CD14-positive monocyte (primary cell): Measurements from ENCODE around the gene SYNCRIP. TPM values are rescaled to one million over a fixed set of nuclear protein-coding genes. Genes with fewer than 3 reads are reported as not detected.

Experiments used
- DNase-seq, 3 donors: peaks; one replicate each; pipeline ENCODE4 v3.0.0-alpha.2; 2011 to 2022
- H2AFZ ChIP-seq: 2 replicates; pipeline ENCODE4 v1.6.0; 2012; ENCODE audit warnings: mild to moderate bottlenecking, low read depth, low read length, inconsistent platforms; ENCODE audit not compliant: insufficient read depth, poor library complexity, severe bottlenecking
- H3K27ac ChIP-seq, 2 donors: 1 replicate in 1 of 2; 2 replicates in 1 of 2; pipeline ENCODE4 v1.5.1; 2012 to 2013; ENCODE audit warnings: low read length in 2 of 2, control low read depth in 1 of 2, inconsistent platforms in 1 of 2, low read depth in 1 of 2, mild to moderate bottlenecking in 1 of 2
- H3K27me3 ChIP-seq, 2 donors: one replicate each; pipeline versions ENCODE4 v1.6.0 to v1.6.1; 2011 to 2013; ENCODE audit warnings: low read length in 2 of 2; ENCODE audit not compliant: control insufficient read depth in 2 of 2, insufficient read depth in 2 of 2
- H3K36me3 ChIP-seq, 2 donors: replicated peaks in 1 of 2; 1 replicate in 1 of 2; 2 replicates in 1 of 2; pipeline versions ENCODE4 v1.5.1 to v1.6.1; 2012 to 2013; ENCODE audit warnings: low read length in 2 of 2, control low read depth in 1 of 2, inconsistent platforms in 1 of 2, mild to moderate bottlenecking in 1 of 2; ENCODE audit not compliant: insufficient read depth in 2 of 2, control insufficient read depth in 1 of 2
- H3K4me1 ChIP-seq, 2 donors: 1 replicate in 1 of 2; 2 replicates in 1 of 2; pipeline versions ENCODE4 v1.5.1 to v1.6.1; 2012 to 2013; ENCODE audit warnings: low read length in 2 of 2, control low read depth in 1 of 2, inconsistent platforms in 1 of 2, mild to moderate bottlenecking in 1 of 2, moderate library complexity in 1 of 2; ENCODE audit not compliant: insufficient read depth in 2 of 2, control insufficient read depth in 1 of 2
- H3K4me2 ChIP-seq: replicated peaks from 2 replicates; pipeline ENCODE3; 2012; ENCODE audit warnings: low read length, moderate library complexity, mild to moderate bottlenecking; ENCODE audit not compliant: poor library complexity, severe bottlenecking; ENCODE audit errors: extremely low read depth
- H3K4me3 ChIP-seq, 3 experiments: fragments of 200-600 bp in 1 of 3; sonication (generic) in 1 of 3; replicated peaks in 1 of 3; 1 replicate in 2 of 3; 2 replicates in 1 of 3; pipeline ENCODE4 v1.5.1; 2011 to 2013; ENCODE audit warnings: low read length in 3 of 3, mild to moderate bottlenecking in 3 of 3, control low read depth in 2 of 3, low read depth in 2 of 3, inconsistent platforms in 1 of 3, moderate library complexity in 1 of 3
- H3K79me2 ChIP-seq: 2 replicates; pipeline ENCODE4 v1.6.0; 2012; ENCODE audit warnings: mild to moderate bottlenecking, control low read depth, inconsistent platforms, low read length, moderate library complexity; ENCODE audit not compliant: insufficient read depth
- H3K9ac ChIP-seq: 2 replicates; pipeline ENCODE4 v1.6.0; 2017; ENCODE audit warnings: low read length, mild to moderate bottlenecking; ENCODE audit not compliant: insufficient read depth, poor library complexity, severe bottlenecking
- H3K9me3 ChIP-seq, 2 donors: replicated peaks in 1 of 2; 1 replicate in 1 of 2; 2 replicates in 1 of 2; pipeline versions ENCODE4 v1.5.1 to v1.6.1; 2012 to 2013; ENCODE audit warnings: low read length in 2 of 2, control low read depth in 1 of 2; ENCODE audit not compliant: control insufficient read depth in 1 of 2, insufficient read depth in 1 of 2
- H4K20me1 ChIP-seq: 2 replicates; pipeline ENCODE4 v1.6.0; 2012; ENCODE audit warnings: mild to moderate bottlenecking, low read length, control low read depth, moderate library complexity; ENCODE audit not compliant: insufficient read depth
- H3K27ac Mint-ChIP-seq, 7 donors: one replicate each; pipeline ENCODE4 v1.8.0; 2020; ENCODE audit warnings: mild to moderate bottlenecking in 7 of 7, mixed read lengths in 7 of 7, moderate library complexity in 6 of 7, inconsistent platforms in 2 of 7
- H3K27me3 Mint-ChIP-seq, 3 donors: one replicate each; pipeline ENCODE4 v1.8.0; 2021 to 2022; ENCODE audit warnings: low read depth in 3 of 3, mild to moderate bottlenecking in 3 of 3, mixed read lengths in 3 of 3, moderate library complexity in 3 of 3, inconsistent platforms in 1 of 3
- H3K36me3 Mint-ChIP-seq, 2 donors: one replicate each; pipeline ENCODE4 v1.8.0; 2020; ENCODE audit warnings: mixed read lengths in 2 of 2, inconsistent platforms in 1 of 2, mild to moderate bottlenecking in 1 of 2
- H3K4me1 Mint-ChIP-seq: one replicate; pipeline ENCODE4 v1.8.0; 2020; ENCODE audit warnings: mild to moderate bottlenecking, mixed read lengths
- H3K4me3 Mint-ChIP-seq, 2 donors: one replicate each; pipeline ENCODE4 v1.8.0; 2020; ENCODE audit warnings: mild to moderate bottlenecking in 2 of 2, mixed read lengths in 2 of 2, moderate library complexity in 1 of 2
- H3K9me3 Mint-ChIP-seq, 7 donors: one replicate each; pipeline ENCODE4 v1.8.0; 2020 to 2022; ENCODE audit warnings: mixed read lengths in 7 of 7, mild to moderate bottlenecking in 6 of 7, moderate library complexity in 6 of 7, inconsistent platforms in 2 of 7
- WGBS: methylation state at CpG from one replicate; pipeline ENCODE4 v1.1.5; 2013; ENCODE audit warnings: missing lambda C conversion rate; ENCODE audit not compliant: insufficient coverage; 5-methylcytosine and 5-hydroxymethylcytosine counted together
- intact Hi-C, 2 donors: fragments of 100-400 bp; cut with micrococcal nuclease; formaldehyde crosslinking; loops; one replicate each; pipeline versions ENCODE4 v1.15.0 to v1.15.1; 2023
- polyA plus RNA-seq, 3 donors: library from polyadenylated mRNA; depleted of rRNA in 1 of 3; unstranded in 2 of 3; stranded (reverse) in 1 of 3; fragments of 300-500 nt in 2 of 3; fragments of >200 nt in 1 of 3; fragmentation: Illumina TruSeq in 2 of 3; gene quantifications; 1 replicate in 2 of 3; 2 replicates in 1 of 3; pipeline ENCODE4 v1.2.3, GENCODE V29; 2012 to 2021
- TF ChIP-seq, protein P1 (sequence below): fragments of 200-600 bp; IDR thresholded peaks from one replicate; pipeline ENCODE4 v1.8.0; 2022; ENCODE audit warnings: antibody characterized with exemption, mild to moderate bottlenecking

SYNCRIP gene
- polyA plus RNA-seq, 3 donors = 11.1 to 41.4 (median 36.6) TPM

DNA sequence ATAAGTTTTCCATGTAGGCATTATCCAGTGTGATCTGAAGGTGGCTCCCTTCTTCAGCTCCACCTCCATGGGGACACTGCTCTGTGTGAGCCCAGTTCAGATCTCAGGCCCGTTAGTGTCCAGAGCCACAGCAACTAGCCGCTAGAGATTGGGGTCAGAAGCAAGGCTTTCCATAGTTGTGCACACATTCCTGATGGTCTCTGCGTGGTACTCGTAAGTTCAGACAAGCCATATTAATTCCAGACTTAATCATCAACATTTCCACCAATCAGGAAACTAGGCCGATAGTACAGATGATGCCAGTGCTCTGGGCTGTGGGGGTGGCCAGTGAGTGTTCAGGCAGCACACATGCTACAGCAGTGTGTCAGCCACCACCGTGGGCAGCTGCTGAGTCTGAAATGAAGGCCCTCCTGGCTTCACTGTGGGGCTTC, 17.5 kb upstream of the SYNCRIP start:
- 91% methylated on average over 1 of the region's 6 CpGs for WGBS
- Histone ChIP-seq H3K27me3 (no peaks in the 10 kb centered on the region), H3K4me3 (no peak overlapping the region), H3K36me3 (no peaks in the 10 kb centered on the region), H3K79me2 (no peaks in the 10 kb centered on the region), H3K9ac (no peak overlapping the region), H3K27ac (no peak overlapping the region), H3K4me1 (no peaks in the 10 kb centered on the region), H3K9me3 (peaks cover 0 to 7% of the 10 kb centered on the region in 2 donors), H3K4me2 (no peak overlapping the region), H2AFZ (no peak overlapping the region), H4K20me1 (no peaks in the 10 kb centered on the region)
- no peak overlapping the region for H3K4me3 Mint-ChIP-seq
- no peak overlapping the region for H3K27ac Mint-ChIP-seq
- peaks cover 4 to 13% of the 10 kb centered on the region in 2 donors for H3K36me3 Mint-ChIP-seq
- intact Hi-C loops = no loop called here
- H3K4me1 Mint-ChIP-seq = no peaks in the 10 kb centered on the region
- TF ChIP-seq, protein P1, sequence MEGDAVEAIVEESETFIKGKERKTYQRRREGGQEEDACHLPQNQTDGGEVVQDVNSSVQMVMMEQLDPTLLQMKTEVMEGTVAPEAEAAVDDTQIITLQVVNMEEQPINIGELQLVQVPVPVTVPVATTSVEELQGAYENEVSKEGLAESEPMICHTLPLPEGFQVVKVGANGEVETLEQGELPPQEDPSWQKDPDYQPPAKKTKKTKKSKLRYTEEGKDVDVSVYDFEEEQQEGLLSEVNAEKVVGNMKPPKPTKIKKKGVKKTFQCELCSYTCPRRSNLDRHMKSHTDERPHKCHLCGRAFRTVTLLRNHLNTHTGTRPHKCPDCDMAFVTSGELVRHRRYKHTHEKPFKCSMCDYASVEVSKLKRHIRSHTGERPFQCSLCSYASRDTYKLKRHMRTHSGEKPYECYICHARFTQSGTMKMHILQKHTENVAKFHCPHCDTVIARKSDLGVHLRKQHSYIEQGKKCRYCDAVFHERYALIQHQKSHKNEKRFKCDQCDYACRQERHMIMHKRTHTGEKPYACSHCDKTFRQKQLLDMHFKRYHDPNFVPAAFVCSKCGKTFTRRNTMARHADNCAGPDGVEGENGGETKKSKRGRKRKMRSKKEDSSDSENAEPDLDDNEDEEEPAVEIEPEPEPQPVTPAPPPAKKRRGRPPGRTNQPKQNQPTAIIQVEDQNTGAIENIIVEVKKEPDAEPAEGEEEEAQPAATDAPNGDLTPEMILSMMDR = no peak
- DNase-seq = no peak
- H3K9me3 Mint-ChIP-seq = peaks cover 8 to 15% (median 11%) of the 10 kb centered on the region in 7 donors
- no peaks in the 10 kb centered on the region for H3K27me3 Mint-ChIP-seq

DNA sequence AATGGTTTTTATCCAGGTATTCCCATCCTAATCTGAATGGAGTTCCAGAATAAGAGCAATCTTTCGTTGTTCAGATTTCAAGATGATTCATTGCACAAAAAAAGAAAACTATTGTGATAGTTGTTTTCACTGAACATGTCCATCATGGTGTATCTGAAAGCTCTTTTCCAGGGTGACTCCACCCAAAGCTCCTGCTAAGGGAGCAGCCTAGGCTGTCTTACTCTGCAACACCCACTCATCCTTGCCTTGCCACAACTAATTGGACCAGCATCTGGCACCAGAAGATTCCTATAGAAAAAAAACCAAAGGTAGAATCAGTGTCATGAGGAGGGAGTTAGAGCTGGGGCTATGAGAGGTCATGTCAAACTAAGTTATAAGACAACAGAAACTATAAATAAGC, 7.9 kb upstream of the SYNCRIP start:
- WGBS = no CpG with 5 or more reads among the region's 1 CpG
- Histone ChIP-seq H3K4me3 (no peak overlapping the region), H3K36me3 (no peaks in the 10 kb centered on the region), H4K20me1 (no peaks in the 10 kb centered on the region), H3K79me2 (no peaks in the 10 kb centered on the region), H3K27me3 (no peaks in the 10 kb centered on the region), H3K27ac (no peak overlapping the region), H3K9ac (no peak overlapping the region), H3K9me3 (no peaks in the 10 kb centered on the region), H3K4me1 (peaks cover under 1 to 1% of the 10 kb centered on the region in 2 donors), H2AFZ (no peak overlapping the region), H3K4me2 (no peak overlapping the region)
- H3K36me3 Mint-ChIP-seq = no peaks in the 10 kb centered on the region
- TF ChIP-seq, protein P1 = no peak
- no peak overlapping the region for H3K4me3 Mint-ChIP-seq
- peak overlapping the region in 2 of 7 donors; percentile 2 to 40 for H3K27ac Mint-ChIP-seq
- H3K27me3 Mint-ChIP-seq = peaks cover 0 to 2% (median 0%) of the 10 kb centered on the region in 3 donors
- intact Hi-C loops = no loop called here
- peaks cover 0 to 7% (median 1%) of the 10 kb centered on the region in 7 donors for H3K9me3 Mint-ChIP-seq
- peaks cover 7% of the 10 kb centered on the region for H3K4me1 Mint-ChIP-seq
- DNase-seq = no peak
